Cerebellar nuclear complex (tissue), 1 donor: ENCODE results near the gene BCAS1.

ENCODE experiments used
- DNase-seq, 2 experiments: peaks; one replicate each; lab custom pipeline; 2025; lab: John Stamatoyannopoulos, UW

The BCAS1 gene

DNA sequence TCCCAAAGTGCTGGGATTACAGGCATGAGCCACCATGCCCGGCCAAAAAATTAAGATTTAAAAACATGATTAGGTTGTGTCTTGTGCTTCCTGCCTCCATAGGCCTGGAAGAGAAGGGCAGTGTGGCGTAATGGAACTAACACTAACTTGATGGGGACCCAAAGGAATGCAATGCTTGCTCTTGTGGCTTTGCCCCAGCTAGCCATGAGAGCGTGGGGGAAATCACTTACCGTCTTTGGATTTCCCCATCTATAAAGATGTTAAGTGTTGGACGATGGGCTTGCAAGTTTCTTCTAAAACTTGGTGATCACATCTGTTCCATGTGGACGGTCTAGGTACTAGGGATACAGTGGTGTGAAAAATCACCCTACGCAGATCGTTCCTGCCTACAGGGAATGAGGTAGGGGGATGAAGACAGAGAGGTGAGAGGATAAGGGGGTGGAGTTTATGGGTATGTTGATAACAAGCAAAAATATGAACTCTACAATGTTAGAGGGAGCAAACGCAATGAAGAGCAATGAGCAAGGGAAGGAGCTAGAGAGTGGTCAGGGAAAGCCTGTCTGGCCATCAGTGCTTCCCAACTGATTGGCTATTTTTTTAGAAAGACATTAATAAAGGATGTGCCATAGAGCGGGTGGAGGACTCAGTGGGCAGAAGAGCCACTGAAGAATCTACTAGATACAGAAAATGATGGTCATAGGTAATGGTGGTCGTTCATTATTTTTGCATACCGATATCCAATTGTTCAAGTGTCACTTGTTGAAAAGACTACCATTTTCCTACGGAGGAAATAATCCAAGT lies 165.2 kb downstream of the BCAS1 start:
- no peak for DNase-seq

- DNase-seq, result no peak
Measured at GRCh38 chr20:53904261-53904660, 166.1 kb downstream of the BCAS1 start.

DNA sequence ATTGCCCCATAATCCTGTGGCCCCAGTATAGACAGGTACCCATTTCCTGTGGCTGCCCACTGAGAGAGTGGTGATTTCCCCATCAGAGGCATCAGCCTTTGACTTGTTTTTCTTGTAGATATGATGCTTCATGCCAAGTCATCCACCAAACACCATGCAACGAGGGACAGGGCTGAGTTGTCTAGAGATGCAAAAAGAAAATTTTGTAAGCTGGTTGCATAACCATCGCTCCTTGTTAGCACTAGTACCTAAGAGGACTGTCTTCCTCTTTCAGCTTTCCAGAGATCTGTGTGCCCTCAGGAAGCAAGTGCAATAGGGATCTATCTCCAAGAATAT lies 166.8 kb downstream of the BCAS1 start:
- no peak for DNase-seq

DNA sequence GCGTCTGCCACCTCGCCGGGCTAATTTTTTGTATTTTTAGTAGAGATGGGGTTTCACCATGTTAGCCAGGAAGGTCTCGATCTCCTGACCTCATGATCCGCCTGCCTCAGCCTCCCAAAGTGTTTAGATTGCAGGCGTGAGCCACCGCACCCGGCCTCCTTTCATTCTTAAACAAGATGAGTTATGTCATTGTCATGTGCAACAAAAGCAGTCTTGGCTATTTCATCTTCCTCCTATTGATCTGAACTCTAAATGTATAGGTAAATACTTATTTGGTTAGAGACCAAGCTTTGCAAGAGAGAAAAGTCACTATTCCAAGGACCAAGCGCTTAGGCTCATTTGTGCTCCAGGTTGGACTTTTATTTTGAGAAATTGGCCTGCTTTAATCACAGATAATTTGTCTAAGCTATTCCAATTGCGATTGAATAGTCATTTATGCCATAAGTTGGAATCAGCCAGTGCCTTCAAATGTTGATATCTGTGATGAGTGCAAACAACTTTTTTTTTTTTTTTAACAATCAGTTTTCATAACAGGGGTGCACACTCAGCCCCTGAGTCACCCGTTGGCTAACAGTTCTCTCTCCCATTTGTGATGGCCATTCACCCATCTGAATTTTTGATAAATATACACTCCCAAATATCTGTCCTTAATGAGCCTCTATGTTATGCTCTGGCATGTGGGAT lies 167.3 kb downstream of the BCAS1 start:
- DNase-seq, result no peak

DNA sequence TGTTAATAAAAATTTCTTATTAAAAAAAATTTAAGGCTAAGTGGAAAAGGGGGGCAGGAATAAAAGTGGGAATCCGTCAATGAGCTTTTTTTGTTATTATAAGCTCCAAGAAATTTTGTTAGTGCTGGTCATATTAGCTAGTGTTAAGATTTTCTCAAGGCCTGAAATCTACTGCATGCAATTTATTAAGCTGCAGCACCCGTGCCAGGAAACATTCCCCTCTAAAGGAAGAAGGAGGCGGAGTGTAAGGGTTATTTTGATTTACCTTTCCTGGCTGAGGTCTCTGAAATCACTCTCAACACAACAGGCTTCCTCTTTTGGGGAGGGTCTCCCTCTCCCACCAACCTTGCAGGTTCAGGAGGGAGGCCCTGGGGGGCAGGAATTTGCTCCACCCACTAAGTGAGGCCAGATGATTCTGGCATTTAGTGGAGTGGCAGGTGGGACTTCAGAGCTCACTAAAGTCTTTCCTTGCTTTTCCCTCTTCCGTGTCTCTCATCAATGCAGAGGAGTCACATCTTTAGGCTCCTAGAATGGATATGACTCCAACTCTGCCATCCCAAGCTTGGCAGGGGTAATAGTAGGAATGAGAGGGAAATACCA lies 168.8 kb downstream of the BCAS1 start:
- no peak for DNase-seq

DNA sequence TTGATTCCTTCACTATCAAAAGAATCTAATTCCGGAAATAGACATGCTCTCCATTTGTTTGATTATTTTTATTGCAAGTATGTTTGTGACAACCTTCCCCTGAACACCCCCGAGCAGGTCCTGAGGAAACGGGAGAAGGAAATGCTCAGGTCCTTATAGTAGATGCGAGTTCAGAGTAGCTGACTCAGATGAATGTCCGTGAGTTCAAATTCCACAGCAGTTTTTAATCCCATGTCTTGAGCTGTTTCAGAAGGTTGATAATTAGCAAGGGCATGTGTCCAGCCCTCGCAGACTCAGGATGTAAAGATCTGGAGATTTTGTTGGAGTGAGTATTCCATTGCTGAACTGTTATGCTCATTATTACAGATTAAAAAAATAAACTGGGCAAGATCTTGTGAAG lies 169.3 kb downstream of the BCAS1 start:
- DNase-seq, result no peak

DNA sequence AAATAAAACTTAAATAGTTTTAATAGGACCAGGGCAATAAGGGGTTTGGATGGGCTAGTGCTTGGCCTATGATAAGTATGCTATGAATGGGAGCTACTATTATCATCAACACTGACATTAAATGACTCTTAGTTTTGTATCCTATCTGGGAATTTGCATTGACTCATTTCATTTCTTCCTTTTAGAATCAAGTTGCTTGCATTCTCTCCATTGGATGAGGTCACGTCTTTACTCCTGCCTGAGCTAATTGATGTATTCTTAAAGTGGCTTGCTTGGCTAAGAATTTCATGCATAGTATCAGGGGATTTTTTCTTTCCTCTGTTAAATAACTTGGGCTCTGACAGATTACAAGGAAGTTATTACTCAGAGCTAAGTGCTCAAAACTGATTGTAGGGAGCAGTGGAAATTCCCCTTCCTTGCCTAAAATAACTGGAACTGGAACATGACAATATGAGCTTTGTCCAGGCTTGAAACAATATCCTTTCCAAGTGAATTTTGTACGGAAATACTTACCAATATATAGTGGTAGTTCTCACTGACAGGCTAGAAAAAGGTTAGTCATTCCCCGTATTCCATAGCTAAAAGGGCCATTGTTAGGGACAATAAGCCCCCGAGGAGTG lies 169.9 kb downstream of the BCAS1 start:
- no peak for DNase-seq

DNA sequence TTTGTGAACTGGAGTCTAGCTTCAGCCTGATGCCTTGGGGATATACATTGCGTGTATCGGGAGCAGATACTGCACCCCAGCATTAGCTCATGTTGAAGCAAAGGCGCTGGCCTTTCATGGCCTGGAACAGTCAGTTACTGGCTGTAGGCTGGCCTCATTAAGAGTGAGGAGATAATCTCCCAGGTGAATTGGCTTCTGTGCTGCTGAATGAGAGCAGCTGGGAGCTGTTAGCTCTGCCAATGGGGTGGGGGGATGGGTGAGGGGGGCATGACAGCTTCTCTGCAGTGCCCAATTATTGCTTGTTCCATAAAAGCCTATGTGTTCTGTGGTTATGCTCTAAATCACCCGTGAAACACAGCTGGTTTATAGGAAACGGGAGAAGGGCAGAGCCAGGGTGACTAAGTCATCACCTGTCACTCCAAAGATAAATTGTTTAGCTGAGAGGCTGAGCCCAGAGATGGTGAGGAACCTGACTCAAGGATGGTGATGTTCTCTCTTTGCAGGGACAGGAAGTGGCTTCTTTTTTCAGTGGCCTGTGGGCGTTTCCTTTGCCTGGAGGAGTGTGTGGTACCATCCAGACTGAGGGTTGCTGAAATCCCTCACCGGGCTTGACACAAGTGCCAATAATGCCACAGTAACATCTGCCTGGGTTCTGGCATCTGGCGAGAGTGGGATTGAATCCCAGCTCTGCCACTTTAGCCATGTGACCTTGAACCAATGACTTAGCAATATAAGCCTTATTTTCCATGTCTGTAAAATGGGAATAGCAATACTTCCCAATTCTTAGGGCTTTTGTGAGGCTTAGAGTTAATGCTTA lies 170.8 kb downstream of the BCAS1 start:
- DNase-seq, result no peak

GRCh38 chr20:53898556-53898931 lies 171.8 kb downstream of the BCAS1 start:
- DNase-seq, result no peak

DNA sequence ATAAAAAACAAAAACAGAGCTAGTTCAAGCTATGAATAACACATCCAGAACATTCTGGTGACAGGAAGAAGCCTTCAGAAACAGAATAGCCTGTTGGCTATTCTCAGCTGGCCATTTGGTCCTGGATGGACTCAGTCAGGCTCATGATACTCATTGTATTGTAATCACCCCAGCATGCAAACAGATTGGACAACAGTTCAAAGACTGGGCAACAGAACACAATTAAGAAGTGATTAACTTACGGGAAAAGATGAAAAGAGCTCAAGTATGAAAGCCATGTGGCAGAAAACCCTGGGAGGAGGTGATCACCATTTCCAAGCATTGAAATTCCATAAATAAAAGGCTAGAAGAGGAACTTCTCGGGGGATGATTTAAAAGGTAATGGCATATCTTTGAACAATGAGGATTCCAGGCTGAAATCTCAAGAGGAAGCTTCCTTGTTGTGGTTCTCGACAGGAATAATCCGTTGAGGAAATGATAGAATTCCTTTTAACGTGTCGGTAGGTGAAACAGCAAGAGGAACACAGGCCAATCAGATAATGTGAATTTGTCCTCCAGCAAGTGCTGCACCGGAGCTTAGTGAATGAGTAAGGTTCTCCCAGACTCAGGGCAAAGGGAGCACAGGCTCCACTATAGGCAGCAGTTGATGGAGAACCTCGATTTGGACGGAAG lies 172.4 kb downstream of the BCAS1 start:
- no peak for DNase-seq

- no peak for DNase-seq
Measured at GRCh38 chr20:53896647-53897046, 173.7 kb downstream of the BCAS1 start.

DNA sequence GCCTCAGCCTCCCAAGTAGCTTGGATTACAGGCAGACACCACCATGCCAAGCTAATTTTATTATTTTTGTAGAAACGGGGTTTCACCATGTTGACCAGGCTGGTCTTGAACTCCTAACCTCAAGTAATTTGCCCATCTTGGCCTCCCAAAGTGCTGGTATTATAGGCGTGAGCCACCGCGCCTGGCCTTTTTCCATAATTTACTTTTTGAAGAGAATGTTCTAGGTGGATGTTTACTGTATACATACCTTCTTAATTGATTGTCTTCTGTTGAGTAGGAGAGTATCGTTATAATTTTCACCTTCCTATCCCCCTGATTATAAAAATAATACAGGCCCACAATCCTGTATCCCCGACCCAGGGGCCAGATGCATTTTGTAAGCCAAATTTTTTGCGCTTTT lies 174.4 kb downstream of the BCAS1 start:
- no peak for DNase-seq

DNA sequence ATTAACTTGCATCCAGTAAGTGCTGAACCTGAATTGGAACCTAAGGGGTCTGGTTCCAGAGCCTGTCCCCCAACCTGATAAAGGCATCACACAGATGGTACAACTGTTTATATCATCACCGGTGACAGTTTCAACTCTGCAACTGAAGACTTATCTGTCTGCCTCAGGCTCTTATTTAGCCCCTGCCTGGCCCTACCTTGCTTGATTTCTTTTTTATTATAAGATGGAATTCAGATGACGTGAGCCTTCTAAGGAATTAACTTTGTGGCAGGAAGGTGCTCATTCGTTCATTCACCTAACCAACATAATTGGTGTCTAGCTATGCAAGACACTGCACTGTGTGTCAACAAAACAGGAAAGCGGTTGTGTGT lies 175.0 kb downstream of the BCAS1 start:
- no peak for DNase-seq

- no peak for DNase-seq
Measured at GRCh38 chr20:53894707-53895384, 175.5 kb downstream of the BCAS1 start.
